GM18505 (cell line): ENCODE results near the gene SLC15A5.

Source experiments
- ATAC-seq: cut with Tn5 transposase; IDR thresholded peaks from one replicate; pipeline ENCODE4 v1.9.1; 2021; ENCODE audit not compliant: unreplicated experiment
- POLR2A ChIP-seq: IDR thresholded peaks from 4 replicates; pipeline ENCODE4 v1.6.1; 2011; ENCODE audit warnings: borderline replicate concordance; ENCODE audit not compliant: insufficient read depth, insufficient read length; ENCODE audit errors: extremely low read depth

Gene SLC15A5, protein sequence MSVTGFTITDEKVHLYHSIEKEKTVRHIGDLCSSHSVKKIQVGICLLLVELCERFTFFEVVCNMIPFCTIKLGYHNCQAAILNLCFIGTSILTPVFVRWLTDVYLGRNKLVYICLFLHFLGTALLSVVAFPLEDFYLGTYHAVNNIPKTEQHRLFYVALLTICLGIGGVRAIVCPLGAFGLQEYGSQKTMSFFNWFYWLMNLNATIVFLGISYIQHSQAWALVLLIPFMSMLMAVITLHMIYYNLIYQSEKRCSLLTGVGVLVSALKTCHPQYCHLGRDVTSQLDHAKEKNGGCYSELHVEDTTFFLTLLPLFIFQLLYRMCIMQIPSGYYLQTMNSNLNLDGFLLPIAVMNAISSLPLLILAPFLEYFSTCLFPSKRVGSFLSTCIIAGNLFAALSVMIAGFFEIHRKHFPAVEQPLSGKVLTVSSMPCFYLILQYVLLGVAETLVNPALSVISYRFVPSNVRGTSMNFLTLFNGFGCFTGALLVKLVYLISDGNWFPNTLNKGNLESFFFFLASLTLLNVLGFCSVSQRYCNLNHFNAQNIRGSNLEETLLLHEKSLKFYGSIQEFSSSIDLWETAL

DNA sequence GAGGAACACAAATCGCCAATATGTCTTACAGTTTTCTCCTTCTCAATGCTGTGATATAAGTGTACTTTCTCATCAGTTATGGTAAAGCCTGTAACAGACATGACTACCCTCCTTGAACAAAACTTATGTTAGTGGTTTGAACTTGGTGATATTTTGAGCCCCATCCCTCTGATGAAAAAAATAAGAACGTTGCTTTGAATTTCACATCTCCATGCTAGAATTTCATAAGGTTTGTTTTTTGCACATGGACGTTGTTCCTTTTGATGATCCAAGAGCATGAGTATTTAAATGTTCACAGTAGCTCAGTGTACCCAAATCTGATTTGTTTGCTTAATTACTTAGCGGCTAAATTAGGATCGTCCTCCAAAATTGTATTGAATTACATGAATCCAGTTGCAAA is at the start of gene SLC15A5:
Gene SLC15A5, minus strand, starts transcription at position 101 of the 400 bp plus-strand sequence. Its CDS starts 0 bp downstream, at position 101.
- no peak for TF ChIP-seq POLR2A
- no peak for ATAC-seq

- no peak for TF ChIP-seq POLR2A
- ATAC-seq = no peak
Observed at GRCh38 chr12:16325426-16325825, 47.9 kb upstream of the SLC15A5 start.

DNA sequence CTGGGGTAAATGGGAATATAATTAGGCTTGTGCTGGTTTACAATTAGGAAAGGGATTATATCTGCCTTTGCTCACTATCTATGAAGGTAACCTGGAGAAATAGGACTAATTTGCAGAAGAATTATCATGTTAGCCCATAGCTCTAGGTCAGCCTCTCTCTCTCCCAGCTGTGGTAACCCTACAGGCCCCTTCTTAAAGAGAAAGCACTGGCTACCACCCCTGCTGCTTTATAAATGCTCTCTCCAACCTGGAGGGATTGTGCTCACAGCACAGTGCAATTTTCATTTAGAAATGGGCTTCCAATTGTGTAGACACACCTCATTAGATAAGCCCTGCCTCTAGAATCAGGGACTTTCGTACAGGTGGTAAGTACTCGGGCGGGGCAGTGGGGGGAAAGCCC is 47.3 kb upstream of the SLC15A5 start:
- ATAC-seq = no peak
- no peak for TF ChIP-seq POLR2A

DNA sequence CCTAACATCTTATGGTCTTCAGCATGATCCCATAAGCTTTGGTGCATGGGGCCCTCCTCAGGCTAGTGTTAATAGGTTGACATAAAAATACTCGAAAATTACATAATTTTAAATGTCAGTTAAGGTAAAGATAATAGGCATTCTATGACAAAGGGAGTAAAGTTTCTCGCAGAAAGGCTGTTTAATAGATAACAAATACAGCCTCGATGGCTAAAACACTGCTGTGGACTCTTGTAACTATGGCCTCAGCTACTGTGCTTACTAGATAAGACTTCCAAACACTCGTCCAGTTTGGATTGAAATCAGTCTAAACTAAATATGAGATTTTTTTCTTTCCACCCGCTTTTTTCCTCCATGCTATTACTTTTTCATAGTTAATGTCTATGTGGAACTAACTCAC is 46.8 kb upstream of the SLC15A5 start:
- no peak for ATAC-seq
- no peak for TF ChIP-seq POLR2A

DNA sequence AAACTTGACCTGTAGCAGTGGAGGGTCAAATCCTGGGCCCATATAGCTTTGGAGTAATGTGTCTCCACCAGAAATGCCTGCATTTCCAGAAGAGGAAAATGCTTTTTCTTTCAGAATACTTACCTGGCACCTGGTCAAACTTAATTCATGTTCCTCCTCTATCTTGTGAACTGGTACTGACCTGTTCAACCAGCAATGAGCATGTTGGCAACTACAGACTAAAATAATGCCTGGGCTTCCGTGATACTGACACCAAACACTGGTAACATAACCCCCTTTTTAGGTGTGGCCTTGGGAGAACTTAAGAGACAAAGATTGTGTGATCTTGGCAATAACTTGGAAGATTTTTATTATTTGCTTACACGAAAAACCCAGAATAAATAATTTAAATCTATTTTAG is 46.2 kb upstream of the SLC15A5 start:
- no peak for ATAC-seq
- no peak for TF ChIP-seq POLR2A

DNA sequence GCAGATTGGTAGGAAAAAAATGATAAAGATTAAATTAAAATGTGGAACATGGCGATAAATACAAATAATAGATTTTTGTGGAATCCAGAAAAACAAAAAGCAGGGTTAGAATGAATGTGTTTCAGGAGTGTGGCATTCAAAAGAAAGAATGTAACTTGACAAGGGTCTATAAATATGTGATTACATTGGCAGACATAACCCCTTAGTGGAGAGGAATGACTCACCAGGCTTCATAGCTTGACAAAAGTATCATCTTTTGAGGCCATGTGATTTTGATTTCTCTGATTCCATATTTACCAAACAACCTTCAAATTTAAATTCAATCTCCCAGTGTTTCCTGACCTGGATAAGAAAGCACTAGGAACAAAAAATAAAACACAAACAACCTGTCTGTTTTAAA is 45.5 kb upstream of the SLC15A5 start:
- ATAC-seq = no peak
- TF ChIP-seq POLR2A = no peak

DNA sequence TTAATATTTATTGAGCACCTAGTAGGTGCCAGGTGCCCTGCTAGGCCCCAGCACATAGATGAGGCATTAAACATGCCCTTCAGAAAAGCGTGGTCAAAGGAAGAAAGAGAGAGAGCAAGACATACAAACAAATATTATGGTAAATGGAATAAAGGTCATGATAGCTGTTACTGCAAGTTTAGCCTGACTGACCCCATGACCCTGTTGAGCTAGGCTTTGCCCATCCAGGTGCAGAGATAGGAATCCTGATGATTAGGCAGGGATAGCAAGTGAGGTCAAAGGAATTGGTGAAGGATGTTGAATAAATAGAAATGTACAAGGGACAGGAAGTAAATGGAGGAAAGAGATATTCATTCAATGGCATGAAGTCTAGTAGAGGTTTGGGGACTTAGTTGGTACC is 33.4 kb upstream of the SLC15A5 start:
- ATAC-seq = no peak
- TF ChIP-seq POLR2A = no peak

DNA sequence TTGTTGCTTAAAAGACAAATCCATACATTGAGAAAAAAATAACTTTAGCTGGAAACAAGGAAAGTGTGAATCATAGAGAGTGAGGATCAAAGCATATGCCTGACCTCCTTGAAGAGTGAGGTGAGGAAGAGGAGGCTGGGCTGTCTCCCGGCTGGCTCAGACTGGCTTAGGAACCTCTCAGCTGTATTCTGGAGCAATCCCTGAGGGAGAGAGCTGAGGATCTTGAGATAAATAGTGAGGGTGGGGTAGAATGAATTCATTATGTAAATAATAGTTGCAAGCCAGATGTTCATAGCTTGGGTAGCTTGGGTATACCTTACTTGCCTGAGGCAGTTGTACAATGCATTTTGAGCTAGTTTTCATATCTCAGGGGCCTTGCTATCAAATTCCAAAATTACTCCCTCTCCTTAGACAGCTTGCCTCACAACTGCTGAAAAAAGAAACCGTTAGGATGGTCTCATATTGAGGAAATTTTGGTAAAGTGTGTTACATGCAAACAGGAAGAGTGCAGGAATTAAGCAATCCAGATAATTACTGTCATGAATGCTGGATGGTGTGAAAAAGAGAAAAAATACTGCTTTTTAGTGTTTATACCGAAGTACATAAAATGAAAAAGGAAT is 30.5 kb upstream of the SLC15A5 start:
- TF ChIP-seq POLR2A = no peak
- no peak for ATAC-seq

DNA sequence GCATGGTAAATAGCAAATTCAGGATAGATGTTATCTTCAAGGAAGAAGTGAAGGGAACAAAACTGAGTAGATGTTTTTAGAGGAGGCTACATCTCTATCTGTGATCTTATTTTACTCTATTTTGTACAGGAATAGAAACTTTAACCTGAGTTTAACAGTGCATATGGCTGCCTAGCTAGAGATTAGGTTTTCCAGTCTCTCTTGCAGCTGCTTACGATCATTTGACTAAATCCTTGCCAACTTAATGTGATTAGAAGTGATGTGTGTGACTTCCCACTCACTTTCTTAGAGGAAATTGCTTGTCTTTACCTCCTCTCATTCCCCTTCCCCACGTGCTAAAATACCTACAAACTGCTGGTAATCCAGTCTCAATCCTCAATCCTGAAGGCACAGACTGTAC is 26.5 kb upstream of the SLC15A5 start:
- TF ChIP-seq POLR2A = no peak
- ATAC-seq = no peak

DNA sequence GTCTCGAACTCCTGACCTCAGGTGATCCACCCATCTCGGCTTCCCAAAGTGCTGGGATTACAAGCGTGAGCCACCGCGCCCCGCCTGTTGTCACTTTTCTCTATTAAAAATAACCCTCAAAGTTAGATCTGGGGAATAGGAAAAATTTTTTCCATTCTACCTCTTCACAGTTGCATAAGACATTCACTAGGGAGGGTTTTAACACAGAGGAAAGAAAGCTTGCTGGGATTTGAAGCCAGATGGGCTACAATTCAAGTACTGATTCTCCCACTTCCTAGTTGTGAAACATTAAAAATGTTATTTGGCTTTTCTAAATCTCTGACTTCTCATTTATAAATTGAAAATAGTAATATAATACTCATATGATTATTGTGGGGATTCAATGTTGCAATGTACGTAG is 23.3 kb upstream of the SLC15A5 start:
- no peak for TF ChIP-seq POLR2A
- no peak for ATAC-seq

DNA sequence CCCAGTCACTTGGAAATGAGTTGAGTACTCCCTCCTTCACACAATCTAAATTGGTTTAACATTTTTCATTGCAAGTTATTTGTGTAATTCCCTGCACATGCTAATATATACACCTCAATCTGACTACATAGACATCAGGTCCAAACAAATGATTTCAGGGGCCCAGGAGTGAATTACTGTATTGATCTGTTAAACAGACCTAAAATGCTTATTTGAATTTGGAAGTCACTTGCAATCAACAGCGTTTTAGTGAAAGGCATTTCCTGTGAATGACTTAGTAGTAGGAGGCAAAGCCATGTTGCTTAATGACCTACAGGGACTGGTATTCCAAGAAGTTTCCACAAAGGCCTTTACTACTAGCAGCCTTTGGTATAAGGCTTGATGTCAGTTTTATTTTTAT is 22.6 kb upstream of the SLC15A5 start:
- ATAC-seq = no peak
- TF ChIP-seq POLR2A = no peak

- no peak for ATAC-seq
- TF ChIP-seq POLR2A = no peak
Observed at GRCh38 chr12:16299403-16299802, 21.9 kb upstream of the SLC15A5 start.

DNA sequence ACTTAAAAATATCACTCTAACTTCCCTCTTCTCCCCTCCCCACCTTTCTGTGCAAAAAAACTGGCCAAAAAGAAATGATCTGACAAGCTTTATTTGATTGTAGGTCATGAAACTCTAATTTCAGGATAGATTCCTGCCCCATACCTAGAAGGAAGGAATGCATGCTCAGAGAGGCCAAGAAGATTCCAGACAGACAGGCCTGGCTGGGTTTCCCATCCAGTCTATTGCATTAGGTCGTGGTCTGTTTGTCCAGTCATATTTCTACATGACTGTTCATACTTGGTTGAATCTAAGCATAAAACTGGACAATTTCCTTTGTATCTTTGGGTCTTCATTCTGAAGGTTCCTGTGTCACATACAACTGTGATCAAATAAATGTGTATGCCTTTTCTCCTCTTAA is 20.0 kb upstream of the SLC15A5 start:
- no peak for TF ChIP-seq POLR2A
- no peak for ATAC-seq
